OCI-LY7 (cell line): ENCODE results near the gene APOBEC3H.

Source experiments
- EZH2phosphoT487 ChIP-seq: fragments of 200-600 bp; sonication (generic); IDR thresholded peaks from 2 replicates; pipeline ENCODE4 v1.6.1; 2018; ENCODE audit warnings: low read depth, borderline replicate concordance, mild to moderate bottlenecking, mixed run types, antibody characterized with exemption, low read length, moderate library complexity, mixed read lengths
- TF ChIP-seq, protein P1 (sequence below): fragments of 200-600 bp; sonication (generic); conservative IDR thresholded peaks from 2 replicates; pipeline ENCODE4 v1.5.1; 2014; ENCODE audit warnings: mild to moderate bottlenecking, antibody characterized with exemption, low read length, moderate library complexity, mixed read lengths

DNA sequence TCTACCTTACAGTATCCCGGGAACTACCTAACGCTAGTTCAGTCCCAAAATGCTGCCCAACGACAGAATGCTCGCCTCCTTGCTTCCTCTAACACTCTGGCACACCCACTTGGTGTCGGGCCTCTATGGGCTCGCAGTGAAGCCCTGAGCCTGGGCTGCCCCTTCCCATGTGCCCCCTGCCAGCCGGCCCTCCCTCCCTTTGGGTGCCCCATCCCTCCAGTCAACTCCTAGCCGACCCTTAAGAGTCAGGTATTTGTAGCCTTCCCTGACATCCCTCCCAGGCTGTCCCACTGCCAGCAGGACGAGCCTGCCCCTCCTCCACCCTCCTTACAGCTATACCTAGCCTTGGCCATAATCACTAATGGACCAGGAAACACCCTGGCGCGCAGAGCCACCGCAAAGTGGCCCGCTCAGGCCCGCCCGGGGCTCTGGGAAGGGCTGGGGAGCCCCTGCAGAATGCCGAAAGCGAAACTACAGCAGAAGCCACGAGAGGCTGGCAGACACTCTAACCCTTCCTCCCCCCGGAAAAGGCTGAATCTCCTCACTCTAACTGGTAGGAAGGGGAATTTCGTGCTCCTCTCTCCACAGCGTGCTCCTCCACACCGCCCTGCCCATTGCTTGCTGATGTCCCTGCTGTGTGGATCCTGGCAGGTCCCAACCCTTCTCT lies 47.2 kb downstream of the APOBEC3H start:
- TF ChIP-seq, protein P1, sequence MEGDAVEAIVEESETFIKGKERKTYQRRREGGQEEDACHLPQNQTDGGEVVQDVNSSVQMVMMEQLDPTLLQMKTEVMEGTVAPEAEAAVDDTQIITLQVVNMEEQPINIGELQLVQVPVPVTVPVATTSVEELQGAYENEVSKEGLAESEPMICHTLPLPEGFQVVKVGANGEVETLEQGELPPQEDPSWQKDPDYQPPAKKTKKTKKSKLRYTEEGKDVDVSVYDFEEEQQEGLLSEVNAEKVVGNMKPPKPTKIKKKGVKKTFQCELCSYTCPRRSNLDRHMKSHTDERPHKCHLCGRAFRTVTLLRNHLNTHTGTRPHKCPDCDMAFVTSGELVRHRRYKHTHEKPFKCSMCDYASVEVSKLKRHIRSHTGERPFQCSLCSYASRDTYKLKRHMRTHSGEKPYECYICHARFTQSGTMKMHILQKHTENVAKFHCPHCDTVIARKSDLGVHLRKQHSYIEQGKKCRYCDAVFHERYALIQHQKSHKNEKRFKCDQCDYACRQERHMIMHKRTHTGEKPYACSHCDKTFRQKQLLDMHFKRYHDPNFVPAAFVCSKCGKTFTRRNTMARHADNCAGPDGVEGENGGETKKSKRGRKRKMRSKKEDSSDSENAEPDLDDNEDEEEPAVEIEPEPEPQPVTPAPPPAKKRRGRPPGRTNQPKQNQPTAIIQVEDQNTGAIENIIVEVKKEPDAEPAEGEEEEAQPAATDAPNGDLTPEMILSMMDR = no peak
- no peak for TF ChIP-seq EZH2phosphoT487
